GM08714 (cell line): ENCODE data around the gene GARIN5B.

Source experiments
- H3K4me3 ChIP-seq: fragments of 200-500 bp; sonication (Bioruptor generic); 2 replicates; pipeline ENCODE4 v1.5.1; 2014; ENCODE audit warnings: mild to moderate bottlenecking, low read length, inconsistent platforms
- ZNF274 ChIP-seq: IDR thresholded peaks from 2 replicates; pipeline ENCODE4 v1.6.1; 2012; ENCODE audit warnings: mild to moderate bottlenecking, low read depth, low read length

GARIN5B gene

DNA sequence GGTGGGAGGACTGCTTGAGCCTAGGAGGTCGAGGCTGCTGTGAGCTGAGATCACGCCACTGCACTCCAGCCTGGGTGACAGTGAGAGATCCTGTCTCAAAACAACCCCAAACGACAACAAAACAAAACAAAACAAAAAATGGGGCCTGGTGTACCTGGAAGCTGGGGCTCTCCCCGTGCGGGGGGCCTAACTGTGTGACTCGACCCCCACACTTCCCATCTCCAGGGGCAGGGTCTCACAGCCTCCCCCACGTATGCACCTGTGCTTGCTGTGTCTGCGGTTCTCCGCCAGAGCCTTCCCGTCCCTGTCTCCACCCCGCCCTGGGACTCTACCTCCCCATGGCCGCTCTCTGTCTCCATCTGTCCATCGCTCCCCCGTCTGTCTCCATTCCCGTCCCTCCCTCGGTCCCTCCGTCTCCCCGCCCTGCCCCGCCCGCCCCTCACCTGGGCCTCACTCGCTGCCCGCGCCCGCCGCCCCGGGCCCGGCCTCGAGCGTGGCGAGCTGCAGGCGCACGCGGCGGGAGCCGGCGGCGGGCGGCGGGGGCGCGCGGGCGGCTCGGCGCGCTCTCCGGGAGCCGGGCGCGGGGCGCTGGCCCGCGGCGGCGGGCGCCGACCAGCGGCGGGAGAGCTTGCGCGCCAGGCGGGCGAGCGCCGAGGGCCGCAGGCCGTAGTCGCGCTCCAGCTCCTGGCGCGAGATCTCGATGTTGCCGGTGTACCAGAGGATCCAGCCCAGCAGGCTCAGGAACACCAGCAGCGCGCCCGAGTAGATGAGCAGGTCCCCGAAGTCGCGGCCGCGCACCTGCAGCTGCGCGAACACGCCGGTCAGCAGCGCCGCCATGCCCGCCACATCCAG is 20.4 kb upstream of the GARIN5B start:
- TF ChIP-seq ZNF274, result no peak
- peak overlapping the region; percentile 54; the same call in 1 of the 2 replicates for H3K4me3 ChIP-seq

DNA sequence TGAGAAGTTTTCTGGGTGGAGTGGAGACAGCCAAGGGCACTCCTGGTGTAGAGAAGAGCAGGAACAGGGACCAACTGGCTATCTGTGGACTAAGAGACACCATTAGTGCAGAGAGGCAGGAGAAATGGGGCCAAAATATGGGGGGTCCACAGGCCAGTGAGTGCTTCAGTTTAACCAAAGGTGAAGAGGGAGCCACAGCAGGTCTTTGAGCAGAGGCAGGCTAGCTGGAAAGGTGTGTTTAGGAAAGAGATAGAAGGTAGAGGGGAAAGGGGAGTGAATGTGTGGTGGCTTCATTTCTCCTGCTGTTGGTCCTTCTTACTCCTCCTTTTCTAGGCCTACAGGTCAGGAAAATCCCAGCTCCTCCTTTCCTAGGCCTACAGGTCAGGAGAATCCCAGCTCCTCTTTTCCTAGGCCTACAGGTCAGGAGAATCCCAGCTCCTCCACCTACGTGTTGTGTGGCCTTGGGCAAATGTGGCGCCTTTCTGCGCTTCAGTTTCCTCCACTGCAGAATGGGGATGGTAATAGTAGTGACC is 19.5 kb upstream of the GARIN5B start:
- no peak for TF ChIP-seq ZNF274
- no peak overlapping the region for H3K4me3 ChIP-seq

DNA sequence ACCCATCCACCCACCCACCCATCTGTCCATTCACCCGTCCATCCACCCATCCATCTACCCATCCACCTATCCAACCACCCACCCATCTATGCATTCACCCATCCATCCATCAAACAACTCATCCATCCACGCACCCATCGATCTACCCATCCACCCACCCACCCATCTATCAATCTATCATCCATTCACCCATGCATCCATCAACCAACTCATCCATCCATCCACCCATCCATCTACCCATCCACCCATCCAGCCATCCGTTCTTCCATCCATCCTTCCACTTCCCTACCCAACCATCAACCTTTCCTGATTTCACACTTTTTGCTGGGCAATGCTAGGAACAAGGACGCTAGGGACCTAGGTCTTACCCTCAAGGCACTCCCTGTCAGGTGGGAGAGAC is 19.0 kb upstream of the GARIN5B start:
- TF ChIP-seq ZNF274, result no peak
- no peak overlapping the region for H3K4me3 ChIP-seq

DNA sequence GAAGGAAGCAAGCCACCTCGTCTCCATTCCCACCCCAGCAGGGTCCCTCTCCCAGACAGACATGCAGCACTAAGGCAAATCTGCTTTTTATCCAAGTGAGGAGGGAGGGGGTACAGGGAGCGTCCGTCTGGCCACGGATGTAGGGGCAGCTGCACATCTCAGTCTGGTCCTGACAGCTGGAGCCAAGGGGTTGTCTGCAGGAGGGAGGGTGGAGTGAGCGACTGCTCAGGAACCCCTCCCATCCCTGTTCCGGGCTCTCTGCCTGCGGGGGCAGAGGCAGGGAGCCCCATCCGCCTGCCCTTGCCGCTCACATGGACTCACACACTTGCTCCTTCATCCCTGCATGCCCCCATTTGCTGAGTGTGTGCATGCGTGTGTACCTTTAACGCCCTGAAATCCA is 16.1 kb upstream of the GARIN5B start:
- TF ChIP-seq ZNF274, result no peak
- H3K4me3 ChIP-seq, result no peak overlapping the region

DNA sequence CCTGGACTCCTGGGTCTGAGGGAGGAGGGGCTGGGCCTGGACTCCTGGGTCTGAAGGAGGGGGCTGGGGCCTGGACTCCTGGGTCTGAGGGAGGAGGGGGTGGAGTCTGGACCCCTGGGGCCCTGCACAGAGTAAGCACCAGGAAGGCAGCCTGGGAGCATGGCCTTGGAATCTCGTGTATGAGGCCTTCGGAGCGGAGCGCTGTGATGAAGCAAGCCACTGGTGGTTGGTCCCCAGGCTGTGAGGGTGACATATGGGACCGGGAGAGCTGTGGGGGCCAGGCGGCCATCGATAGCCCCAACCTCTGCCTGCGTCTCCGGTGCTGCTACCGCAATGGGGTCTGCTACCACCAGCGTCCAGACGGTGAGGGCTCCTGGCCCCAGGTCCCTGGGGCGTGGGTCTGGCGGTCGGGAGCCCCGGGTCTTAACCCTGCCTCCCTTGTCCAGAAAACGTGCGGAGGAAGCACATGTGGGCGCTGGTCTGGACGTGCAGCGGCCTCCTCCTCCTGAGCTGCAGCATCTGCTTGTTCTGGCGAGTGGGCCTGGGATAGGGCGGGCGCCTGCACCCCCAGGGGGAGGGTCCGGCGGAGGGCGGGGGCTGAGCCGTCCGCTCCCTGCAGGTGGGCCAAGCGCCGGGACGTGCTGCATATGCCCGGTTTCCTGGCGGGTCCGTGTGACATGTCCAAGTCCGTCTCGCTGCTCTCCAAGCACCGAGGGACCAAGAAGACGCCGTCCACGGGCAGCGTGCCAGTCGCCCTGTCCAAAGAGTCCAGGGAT is 14.5 kb upstream of the GARIN5B start:
- H3K4me3 ChIP-seq, result no peak overlapping the region
- TF ChIP-seq ZNF274, result no peak

DNA sequence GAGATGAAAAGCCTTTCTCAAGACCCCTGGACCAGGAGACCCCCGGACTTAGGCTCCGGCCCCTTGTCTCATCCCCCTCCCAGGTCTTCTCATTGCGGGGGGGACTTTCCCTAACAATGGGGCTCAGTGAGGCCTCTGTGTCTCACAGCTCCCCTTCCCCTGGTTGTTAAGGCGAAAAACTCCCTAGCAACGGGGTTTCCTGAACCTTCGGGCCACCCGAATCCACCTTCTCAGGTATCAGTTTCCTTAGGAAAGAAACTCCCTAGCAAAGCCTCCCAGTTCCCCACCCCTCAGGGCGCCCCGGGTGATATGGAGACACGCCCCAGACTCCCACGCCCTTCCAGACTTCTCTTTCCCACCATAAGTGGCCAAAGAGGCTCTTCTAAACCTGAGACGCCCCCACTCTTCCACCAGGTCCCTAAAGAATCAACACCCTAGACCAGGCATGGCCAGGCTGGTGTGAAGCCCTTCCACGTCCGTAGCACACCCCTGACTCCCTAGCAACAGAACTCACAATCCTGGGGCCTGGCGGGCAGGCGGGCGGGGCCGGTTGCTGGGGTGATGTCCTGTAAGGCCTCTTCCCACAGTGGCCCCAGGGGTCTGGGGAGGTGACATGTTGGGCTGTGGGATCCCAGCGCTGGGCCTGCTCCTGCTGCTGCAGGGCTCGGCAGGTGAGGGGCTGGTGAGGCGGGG is 13.3 kb upstream of the GARIN5B start, which contains the start of gene TMEM190:
TSS of gene TMEM190 (plus strand) at position 586 of the 693 bp plus-strand sequence. CDS start at position 614, 28 bp downstream.
- H3K4me3 ChIP-seq, result no peak within 1 kb of the TSS
- TF ChIP-seq ZNF274, result no peak

DNA sequence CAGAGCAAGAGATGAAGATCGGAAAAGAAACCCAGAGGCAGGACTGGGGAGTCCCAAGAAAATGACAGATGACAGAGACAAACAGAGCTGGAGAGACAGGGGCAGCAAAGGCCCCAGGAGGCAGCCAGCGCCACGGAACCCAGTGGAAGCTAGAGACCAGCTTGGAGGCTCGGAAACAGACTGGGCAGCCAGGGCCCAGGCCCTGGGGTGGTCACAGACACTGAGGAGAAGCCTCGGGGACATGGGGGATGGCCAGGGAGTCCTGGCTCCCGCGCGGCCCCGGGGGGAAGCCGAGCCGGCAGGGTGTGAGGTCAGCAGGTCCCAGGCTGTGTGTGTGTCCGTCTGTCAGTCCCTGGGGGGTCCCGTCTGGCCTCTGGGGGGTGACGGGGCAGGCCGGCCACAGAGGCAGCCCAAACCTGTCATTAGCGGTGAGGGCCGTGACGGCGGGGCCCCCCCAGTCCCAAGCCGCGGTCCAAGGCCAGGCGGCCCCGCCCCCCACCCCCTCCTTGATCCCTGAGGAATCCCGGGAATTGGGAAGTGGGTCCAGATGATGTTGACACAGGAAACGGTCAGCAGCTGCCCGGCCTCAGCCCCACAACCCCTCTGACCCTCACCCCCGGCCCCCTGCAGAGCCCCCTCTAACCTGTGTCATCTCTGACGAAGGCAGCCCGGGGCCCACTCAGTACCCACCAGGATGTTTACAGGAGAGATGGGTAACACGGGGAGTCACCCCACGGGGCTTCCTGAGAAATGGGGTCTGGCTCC is 11.1 kb upstream of the GARIN5B start:
- H3K4me3 ChIP-seq, result no peak overlapping the region
- no peak for TF ChIP-seq ZNF274

DNA sequence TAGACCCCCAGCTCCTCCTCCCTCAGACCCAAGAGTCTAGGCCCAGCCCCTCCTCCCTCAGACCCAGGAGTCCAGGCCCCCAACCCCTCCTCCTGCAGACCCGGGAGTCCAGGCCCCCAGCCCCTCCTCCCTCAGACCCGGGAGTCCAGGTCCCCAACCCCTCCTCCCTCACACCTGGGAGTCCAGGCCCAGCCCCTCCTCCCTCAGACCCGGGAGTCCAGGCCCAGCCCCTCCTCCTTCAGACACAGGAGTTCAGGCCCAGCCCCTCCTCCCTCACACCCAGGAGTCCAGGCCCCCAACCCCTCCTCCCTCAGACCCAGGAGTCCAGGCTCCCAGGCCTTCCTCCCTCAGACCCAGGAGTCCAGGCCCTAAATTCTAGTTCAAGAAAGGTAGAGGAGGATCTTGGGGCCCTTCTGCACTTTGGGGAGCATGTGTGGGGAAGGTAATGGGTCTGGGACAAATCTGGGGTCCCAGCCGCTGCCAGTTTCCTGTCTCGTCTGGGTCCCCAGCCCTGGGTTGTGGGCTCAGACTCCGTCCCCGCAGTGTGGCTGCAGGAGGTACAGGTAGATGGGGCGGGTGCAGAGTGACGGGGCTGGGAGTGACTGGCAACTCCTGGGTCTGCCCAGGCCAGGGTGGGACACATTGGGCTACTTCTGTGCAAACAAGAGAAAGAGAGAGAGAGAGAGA is 10.4 kb upstream of the GARIN5B start:
- TF ChIP-seq ZNF274, result no peak
- no peak overlapping the region for H3K4me3 ChIP-seq

DNA sequence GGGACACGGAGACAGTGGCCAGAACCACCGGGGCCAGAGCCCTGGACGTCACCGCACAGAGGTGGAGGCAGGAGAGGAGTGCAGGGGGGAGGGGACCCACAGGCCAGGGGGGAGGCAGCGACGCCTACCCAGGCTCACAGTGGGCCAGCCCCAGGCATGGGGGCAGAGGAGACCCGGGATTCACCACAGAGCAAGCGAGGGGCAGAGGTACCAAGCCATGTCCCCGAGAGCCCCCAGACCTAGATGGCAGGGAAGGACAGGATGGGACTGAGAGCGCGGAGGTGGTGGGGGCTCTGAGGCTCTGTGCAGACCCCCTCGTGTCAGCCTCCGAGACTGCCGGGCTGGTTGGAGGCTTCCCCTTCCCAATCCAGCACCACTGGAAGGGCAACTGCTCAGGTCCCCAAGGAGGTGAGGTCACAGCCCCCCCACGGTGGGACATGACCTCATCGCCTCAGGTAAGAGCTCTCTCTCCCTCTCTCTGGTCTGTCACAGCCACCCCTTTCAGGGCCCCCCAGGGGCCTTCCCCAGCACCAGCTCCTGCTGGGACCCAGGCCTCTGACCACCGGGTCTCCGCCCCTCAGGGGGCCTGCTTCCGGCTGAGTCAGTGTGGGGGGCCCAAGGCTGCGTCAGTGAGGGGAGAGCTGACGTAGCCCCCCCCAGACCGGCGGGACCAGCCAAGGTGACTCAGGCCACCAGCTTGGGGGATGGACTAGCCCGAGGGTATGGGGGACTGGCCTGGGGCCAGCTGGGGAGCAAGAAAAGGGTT is 9.4 kb upstream of the GARIN5B start:
- no peak for TF ChIP-seq ZNF274
- H3K4me3 ChIP-seq, result no peak overlapping the region

DNA sequence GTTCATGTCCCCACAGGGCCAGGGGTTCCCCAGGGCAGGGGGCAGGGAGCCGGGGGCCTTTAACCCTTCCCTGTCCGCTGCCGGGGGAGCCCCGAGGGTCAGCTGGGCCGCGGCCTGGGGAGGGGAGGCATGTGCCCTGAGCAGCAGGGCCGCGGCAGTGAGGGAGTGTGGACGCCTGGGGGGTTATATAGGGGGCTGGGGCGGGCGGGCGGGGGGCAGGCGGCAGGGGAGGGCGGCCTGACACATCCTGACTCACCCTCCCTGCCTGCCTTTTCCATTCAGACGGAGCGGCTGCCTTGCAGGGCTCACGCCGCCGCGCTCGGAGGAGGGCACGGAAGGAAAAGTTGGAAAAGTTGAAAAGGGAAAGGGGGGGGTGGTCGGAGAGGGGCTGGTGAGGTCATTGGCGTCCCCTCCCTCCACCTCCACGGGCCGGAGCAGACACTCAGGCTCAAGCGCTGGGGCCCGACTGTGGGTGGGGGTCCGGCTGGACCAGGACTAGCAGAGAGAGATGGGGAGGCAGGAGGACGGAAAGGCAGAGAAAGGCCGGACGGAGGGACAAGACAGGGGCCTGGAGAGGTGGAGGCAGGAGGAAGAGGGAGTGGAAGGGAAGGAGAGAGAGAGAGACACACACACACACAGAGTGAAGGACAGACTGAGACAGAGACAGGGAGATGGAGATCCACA is 7.4 kb upstream of the GARIN5B start, which contains the start of gene IL11:
TSS of gene IL11 (minus strand) at position 159 of the 684 bp plus-strand sequence. CDS start at position 6, 153 bp downstream.
- no peak within 1 kb of the TSS for H3K4me3 ChIP-seq
- TF ChIP-seq ZNF274, result no peak

DNA sequence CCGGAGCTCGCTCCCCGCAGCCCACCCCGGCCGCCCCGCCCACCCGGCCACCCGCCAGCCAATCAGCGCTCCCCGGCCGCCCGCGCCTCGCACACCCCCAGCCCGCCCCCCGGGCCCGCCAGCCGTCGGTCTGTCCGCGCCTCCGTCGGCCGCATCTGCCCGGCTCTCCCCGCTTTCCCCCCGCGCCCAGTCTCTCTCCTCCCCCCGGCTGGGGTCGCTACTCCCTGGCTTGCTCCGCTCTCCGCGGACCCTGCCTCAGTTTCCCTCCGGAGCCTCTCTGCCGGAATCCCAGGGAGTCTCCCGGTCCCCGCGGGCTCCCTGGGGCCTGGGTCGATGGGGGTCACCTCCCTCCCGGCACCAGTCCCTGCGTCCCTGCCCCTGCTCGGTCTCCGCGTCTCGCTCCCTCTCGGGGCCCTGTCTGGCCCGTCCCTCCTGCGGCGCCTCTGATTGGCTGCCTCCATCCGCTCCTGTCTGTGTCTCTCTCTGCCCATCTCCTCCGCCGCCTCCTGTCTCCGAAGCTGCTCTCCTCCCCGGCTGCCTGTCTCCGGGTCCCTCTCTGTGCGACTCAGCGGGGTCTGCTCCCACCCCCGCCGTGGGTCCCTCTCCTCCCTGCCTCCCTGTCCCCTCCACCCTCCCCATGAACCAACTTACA is 6.7 kb upstream of the GARIN5B start:
- H3K4me3 ChIP-seq, result no peak overlapping the region
- no peak for TF ChIP-seq ZNF274
